ENCODE measurements around the gene FADS3.

DNA sequence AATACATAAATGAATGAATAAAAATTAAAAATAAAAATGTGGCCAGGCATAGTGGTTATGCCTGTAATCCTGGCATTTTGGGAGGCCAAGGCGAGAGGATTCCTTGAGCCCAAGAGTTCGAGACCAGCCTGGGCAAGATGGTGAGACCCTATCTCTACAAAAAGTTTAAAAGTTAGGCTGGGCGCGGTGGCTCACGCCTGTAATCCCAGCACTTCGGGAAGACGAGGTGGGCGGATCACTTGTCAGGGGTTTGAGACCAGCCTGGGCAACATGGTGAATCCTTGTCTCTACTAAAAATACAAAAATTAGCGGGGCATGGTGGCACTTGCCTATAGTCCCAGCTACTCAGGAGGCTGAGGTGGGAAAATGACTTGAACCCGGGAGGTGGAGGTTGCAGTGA is 49.1 kb upstream of the FADS3 start:
- TF ChIP-seq EZH2 (IDR thresholded peaks at IDR 0.05; ENCODE audit: borderline replicate concordance, low read depth, low read length, severe bottlenecking) = no peak
- TF ChIP-seq, protein P1, sequence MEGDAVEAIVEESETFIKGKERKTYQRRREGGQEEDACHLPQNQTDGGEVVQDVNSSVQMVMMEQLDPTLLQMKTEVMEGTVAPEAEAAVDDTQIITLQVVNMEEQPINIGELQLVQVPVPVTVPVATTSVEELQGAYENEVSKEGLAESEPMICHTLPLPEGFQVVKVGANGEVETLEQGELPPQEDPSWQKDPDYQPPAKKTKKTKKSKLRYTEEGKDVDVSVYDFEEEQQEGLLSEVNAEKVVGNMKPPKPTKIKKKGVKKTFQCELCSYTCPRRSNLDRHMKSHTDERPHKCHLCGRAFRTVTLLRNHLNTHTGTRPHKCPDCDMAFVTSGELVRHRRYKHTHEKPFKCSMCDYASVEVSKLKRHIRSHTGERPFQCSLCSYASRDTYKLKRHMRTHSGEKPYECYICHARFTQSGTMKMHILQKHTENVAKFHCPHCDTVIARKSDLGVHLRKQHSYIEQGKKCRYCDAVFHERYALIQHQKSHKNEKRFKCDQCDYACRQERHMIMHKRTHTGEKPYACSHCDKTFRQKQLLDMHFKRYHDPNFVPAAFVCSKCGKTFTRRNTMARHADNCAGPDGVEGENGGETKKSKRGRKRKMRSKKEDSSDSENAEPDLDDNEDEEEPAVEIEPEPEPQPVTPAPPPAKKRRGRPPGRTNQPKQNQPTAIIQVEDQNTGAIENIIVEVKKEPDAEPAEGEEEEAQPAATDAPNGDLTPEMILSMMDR (IDR thresholded peaks at IDR 0.05; ENCODE audit: borderline replicate concordance, extremely low read depth, low read length, poor library complexity, severe bottlenecking) = no peak
